GM13976 (cell line): ENCODE results near the gene MYLIP.

Experiments used
- DNase-seq: peaks from one replicate; pipeline ENCODE4 v3.0.0; 2012; ENCODE audit warnings: low spot score
- in situ Hi-C: fragments of 300-500 bp; cut with MboI; formaldehyde crosslinking; loops from one replicate; pipeline ENCODE4 v1.12.0; 2022; ENCODE audit warnings: low sequenced_read_pairs, mixed read lengths, inconsistent platforms; ENCODE audit not compliant: unreplicated experiment
- TF ChIP-seq, protein P1 (sequence below): IDR thresholded peaks from 2 replicates; pipeline ENCODE4 v1.5.1; 2012; ENCODE audit warnings: borderline replicate concordance, mild to moderate bottlenecking; ENCODE audit not compliant: insufficient read depth; ENCODE audit errors: extremely low read depth, missing control alignments, control extremely low read depth

MYLIP gene

DNA sequence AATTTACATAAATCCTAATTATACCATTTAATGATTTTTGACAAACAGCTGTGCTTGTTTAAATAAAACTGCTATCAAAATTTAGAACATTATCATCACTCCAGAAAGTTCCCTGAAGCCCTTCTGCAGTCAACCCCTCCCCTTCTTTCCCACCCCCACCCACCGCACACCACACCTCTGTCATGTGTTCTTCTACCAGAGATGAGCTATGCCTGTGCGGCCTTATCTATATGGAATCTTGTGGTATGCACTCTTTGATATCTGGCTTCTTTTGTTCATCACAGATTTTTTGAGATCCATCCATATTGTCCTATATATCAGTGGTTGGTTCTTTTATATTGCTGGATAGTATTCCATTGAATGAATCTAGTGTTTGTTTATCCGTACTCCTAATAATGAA lies 7.2 kb downstream of the MYLIP start:
- TF ChIP-seq, protein P1, sequence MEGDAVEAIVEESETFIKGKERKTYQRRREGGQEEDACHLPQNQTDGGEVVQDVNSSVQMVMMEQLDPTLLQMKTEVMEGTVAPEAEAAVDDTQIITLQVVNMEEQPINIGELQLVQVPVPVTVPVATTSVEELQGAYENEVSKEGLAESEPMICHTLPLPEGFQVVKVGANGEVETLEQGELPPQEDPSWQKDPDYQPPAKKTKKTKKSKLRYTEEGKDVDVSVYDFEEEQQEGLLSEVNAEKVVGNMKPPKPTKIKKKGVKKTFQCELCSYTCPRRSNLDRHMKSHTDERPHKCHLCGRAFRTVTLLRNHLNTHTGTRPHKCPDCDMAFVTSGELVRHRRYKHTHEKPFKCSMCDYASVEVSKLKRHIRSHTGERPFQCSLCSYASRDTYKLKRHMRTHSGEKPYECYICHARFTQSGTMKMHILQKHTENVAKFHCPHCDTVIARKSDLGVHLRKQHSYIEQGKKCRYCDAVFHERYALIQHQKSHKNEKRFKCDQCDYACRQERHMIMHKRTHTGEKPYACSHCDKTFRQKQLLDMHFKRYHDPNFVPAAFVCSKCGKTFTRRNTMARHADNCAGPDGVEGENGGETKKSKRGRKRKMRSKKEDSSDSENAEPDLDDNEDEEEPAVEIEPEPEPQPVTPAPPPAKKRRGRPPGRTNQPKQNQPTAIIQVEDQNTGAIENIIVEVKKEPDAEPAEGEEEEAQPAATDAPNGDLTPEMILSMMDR, result no peak
- no peak for DNase-seq
- in situ Hi-C loops, result no loop called here

- DNase-seq, result no peak
- TF ChIP-seq, protein P1, result no peak
- in situ Hi-C loops, result no loop called here
Observed at GRCh38 chr6:16136621-16137450, 8.0 kb downstream of the MYLIP start.

DNA sequence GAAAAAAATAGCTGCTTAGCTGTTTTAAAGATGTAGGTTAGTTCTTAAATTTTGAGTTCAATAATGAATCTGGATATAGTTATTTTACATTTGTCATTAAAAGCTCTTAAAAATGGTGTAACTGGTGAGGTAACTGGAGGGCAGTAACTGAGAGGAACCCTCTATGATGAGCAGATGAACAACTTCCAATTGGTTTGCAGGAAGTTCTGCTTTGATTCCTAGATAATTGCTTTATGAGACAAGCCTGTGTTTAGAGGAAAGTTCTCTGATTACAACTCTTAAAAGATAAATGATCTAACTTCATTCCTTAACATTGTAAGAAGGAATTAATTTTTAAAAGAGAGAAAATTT lies 8.5 kb downstream of the MYLIP start:
- DNase-seq, result no peak
- in situ Hi-C loops, result no loop called here
- TF ChIP-seq, protein P1, result no peak

GRCh38 chr6:16139556-16139955 lies 10.7 kb downstream of the MYLIP start:
- DNase-seq, result no peak
- TF ChIP-seq, protein P1, result no peak
- in situ Hi-C loops, result no loop called here

DNA sequence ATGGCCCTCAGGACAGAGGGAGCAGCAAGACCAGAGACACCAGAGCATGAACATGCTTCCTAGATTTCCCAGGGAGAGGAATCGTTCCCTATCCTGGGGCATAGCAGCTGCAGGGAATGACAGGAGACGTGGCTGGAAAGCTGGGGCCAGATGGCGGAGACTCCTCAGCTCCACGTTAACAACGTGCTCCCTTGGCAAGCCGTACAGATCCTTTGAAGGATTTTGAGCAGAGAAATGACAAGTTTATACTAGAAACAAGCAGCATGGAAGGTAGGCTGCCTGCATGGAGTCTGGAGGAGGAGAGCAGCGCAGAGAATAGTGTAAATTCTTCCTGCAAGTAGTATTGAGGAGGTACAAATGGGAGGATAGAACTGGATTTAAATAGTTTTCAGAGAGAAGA lies 11.7 kb downstream of the MYLIP start:
- TF ChIP-seq, protein P1, result no peak
- DNase-seq, result no peak
- in situ Hi-C loops, result no loop called here

- DNase-seq, result no peak
- TF ChIP-seq, protein P1, result no peak
- in situ Hi-C loops, result no loop called here
Observed at GRCh38 chr6:16141514-16141913, 12.6 kb downstream of the MYLIP start.
